IMR-90 (cell line): Measurements from ENCODE around the gene OSBPL8. TPM values are rescaled to one million over a fixed set of nuclear protein-coding genes. Genes with fewer than 3 reads are reported as not detected.

ENCODE experiments used
- ATAC-seq: fragments of 200-7000 bp; cut with Tn5 transposase; 2 replicates; pipeline ENCODE4 v1.9.1; 2020; ENCODE audit warnings: low read depth, mild to moderate bottlenecking, moderate library complexity
- BruUV-seq: library from RNA; stranded (reverse); fragments of 400-500 nt; replicated peaks from 2 replicates; lab custom pipeline; 2021; lab: Mats Ljungman, UMichigan
- CTCF ChIA-PET: fragments of 300-600 bp; formaldehyde crosslinking; extraction: SDS; loops from one replicate; lab custom pipeline; 2021; ENCODE audit warnings: antibody characterized with exemption; lab: Yijun Ruan, JAX
- POLR2A ChIA-PET: fragments of 300-600 bp; sonication (Branson Sonifier 250); formaldehyde crosslinking; loops from one replicate; lab custom pipeline; 2022; ENCODE audit warnings: antibody characterized with exemption; ENCODE audit not compliant: unreplicated experiment; lab: Charles Lee
- DNase-seq: peaks from one replicate; pipeline ENCODE4 v3.0.0; 2013
- H2AFZ ChIP-seq: replicated peaks from 2 replicates; pipeline ENCODE3; 2013; ENCODE audit warnings: low read length, mild to moderate bottlenecking; ENCODE audit not compliant: poor library complexity
- H2AK5ac ChIP-seq: 2 replicates; pipeline ENCODE4 v1.6.1; 2013; ENCODE audit warnings: low read depth, low read length, inconsistent platforms
- H2AK9ac ChIP-seq: replicated peaks from 2 replicates; pipeline ENCODE3; 2013; ENCODE audit warnings: mild to moderate bottlenecking, low read depth, low read length, moderate library complexity; ENCODE audit not compliant: poor library complexity
- H2BK120ac ChIP-seq: 2 replicates; pipeline ENCODE4 v1.6.1; 2013; ENCODE audit warnings: low read depth, low read length, inconsistent platforms
- H2BK15ac ChIP-seq: 3 replicates; pipeline ENCODE4 v1.6.1; 2013; ENCODE audit warnings: low read depth, low read length, inconsistent platforms
- H2BK20ac ChIP-seq: 2 replicates; pipeline ENCODE4 v1.6.1; 2013; ENCODE audit warnings: low read depth, mild to moderate bottlenecking, inconsistent platforms, low read length, moderate library complexity
- H2BK5ac ChIP-seq: 2 replicates; pipeline ENCODE4 v1.6.1; 2013; ENCODE audit warnings: mild to moderate bottlenecking, low read depth, low read length, inconsistent platforms; ENCODE audit not compliant: poor library complexity, severe bottlenecking
- H3K14ac ChIP-seq: replicated peaks from 2 replicates; pipeline ENCODE4 v1.6.1; 2013; ENCODE audit warnings: low read depth, low read length, inconsistent platforms
- H3K18ac ChIP-seq: 2 replicates; pipeline ENCODE4 v1.6.1; 2013; ENCODE audit warnings: low read depth, low read length, control low read depth
- H3K23ac ChIP-seq: 2 replicates; pipeline ENCODE4 v1.6.1; 2013; ENCODE audit warnings: low read depth, low read length, inconsistent platforms
- H3K27ac ChIP-seq: 2 replicates; pipeline ENCODE4 v1.5.1; 2013; ENCODE audit warnings: mild to moderate bottlenecking, control low read depth, low read length; ENCODE audit not compliant: insufficient read depth
- H3K27me3 ChIP-seq: 2 replicates; pipeline ENCODE4 v1.6.1; 2013; ENCODE audit warnings: low read length; ENCODE audit not compliant: control insufficient read depth, insufficient read depth
- H3K36me3 ChIP-seq: 2 replicates; pipeline ENCODE4 v1.6.1; 2013; ENCODE audit warnings: low read length, mixed read lengths; ENCODE audit not compliant: control insufficient read depth, insufficient read depth
- H3K4ac ChIP-seq: 2 replicates; pipeline ENCODE4 v1.6.1; 2013; ENCODE audit warnings: low read depth, low read length, inconsistent platforms
- H3K4me1 ChIP-seq: 2 replicates; pipeline ENCODE4 v1.6.1; 2013; ENCODE audit warnings: low read length, mixed read lengths; ENCODE audit not compliant: control insufficient read depth, insufficient read depth
- H3K4me2 ChIP-seq: 2 replicates; pipeline ENCODE4 v1.6.1; 2013; ENCODE audit warnings: low read depth, mild to moderate bottlenecking, control low read depth, low read length, moderate library complexity
- H3K4me3 ChIP-seq: 2 replicates; pipeline ENCODE4 v1.5.1; 2013; ENCODE audit warnings: low read depth, mild to moderate bottlenecking, control low read depth, low read length, moderate library complexity; ENCODE audit not compliant: insufficient read depth
- H3K56ac ChIP-seq: 2 replicates; pipeline ENCODE4 v1.6.1; 2013; ENCODE audit warnings: low read length, inconsistent platforms; ENCODE audit not compliant: insufficient read depth; ENCODE audit errors: extremely low read depth
- H3K79me1 ChIP-seq, 2 experiments: 2 replicates each; pipeline ENCODE4 v1.6.1; 2013; ENCODE audit warnings: low read length in 2 of 2, inconsistent platforms in 1 of 2, low read depth in 1 of 2
- H3K9ac ChIP-seq: 2 replicates; pipeline ENCODE4 v1.6.1; 2013; ENCODE audit warnings: low read depth, low read length, control low read depth
- H3K9me1 ChIP-seq: 2 replicates; pipeline ENCODE4 v1.6.1; 2013; ENCODE audit warnings: low read length, inconsistent platforms; ENCODE audit not compliant: insufficient read depth
- H3K9me3 ChIP-seq: 2 replicates; pipeline ENCODE4 v1.6.1; 2013; ENCODE audit warnings: low read length; ENCODE audit not compliant: control insufficient read depth, insufficient read depth
- H4K20me1 ChIP-seq: 2 replicates; pipeline ENCODE4 v1.6.1; 2013; ENCODE audit warnings: low read length, inconsistent platforms; ENCODE audit not compliant: insufficient read depth
- H4K5ac ChIP-seq: 2 replicates; pipeline ENCODE4 v1.6.1; 2013; ENCODE audit warnings: mild to moderate bottlenecking, low read depth, low read length, control low read depth
- H4K8ac ChIP-seq, 2 experiments: 2 replicates each; pipeline ENCODE4 v1.6.1; 2013; ENCODE audit warnings: low read depth in 2 of 2, low read length in 2 of 2, control low read depth in 1 of 2, inconsistent platforms in 1 of 2
- H4K91ac ChIP-seq: 2 replicates; pipeline ENCODE4 v1.6.1; 2013; ENCODE audit warnings: low read depth, low read length, inconsistent platforms; ENCODE audit not compliant: insufficient read depth
- BHLHE40 ChIP-seq: fragments of 150-350 bp; IDR thresholded peaks from 2 replicates; pipeline ENCODE4 v1.6.1; 2016; ENCODE audit warnings: mild to moderate bottlenecking, low read depth, low read length
- FOS ChIP-seq: fragments of 150-350 bp; IDR thresholded peaks from 2 replicates; pipeline ENCODE4 v1.6.1; 2016; ENCODE audit warnings: low read depth, low read length
- MAFK ChIP-seq: IDR thresholded peaks from 2 replicates; pipeline ENCODE4 v1.6.1; 2012; ENCODE audit warnings: low read depth, low read length, improper control_type of control experiment
- MXI1 ChIP-seq: IDR thresholded peaks from 2 replicates; pipeline ENCODE4 v1.6.1; 2012; ENCODE audit warnings: low read depth, mild to moderate bottlenecking, low read length, moderate library complexity, borderline replicate concordance
- NFE2L2 ChIP-seq: fragments of 150-350 bp; IDR thresholded peaks from 2 replicates; pipeline ENCODE4 v1.6.1; 2016; ENCODE audit warnings: low read depth, mild to moderate bottlenecking, low read length
- POLR2A ChIP-seq: IDR thresholded peaks from 2 replicates; pipeline ENCODE4 v1.6.1; 2012; ENCODE audit warnings: mild to moderate bottlenecking, low read depth, low read length
- RAD21 ChIP-seq: IDR thresholded peaks from 2 replicates; pipeline ENCODE4 v1.6.1; 2012; ENCODE audit warnings: low read length, improper control_type of control experiment
- RCOR1 ChIP-seq: IDR thresholded peaks from 2 replicates; pipeline ENCODE4 v1.6.1; 2012; ENCODE audit warnings: mild to moderate bottlenecking, low read length, improper control_type of control experiment; ENCODE audit not compliant: insufficient replicate concordance
- WGBS, 2 experiments: methylation state at CpG; one replicate each; pipeline versions ENCODE4 v1.1.5 to v1.1.7; 2013; ENCODE audit warnings: missing lambda C conversion rate in 2 of 2; ENCODE audit not compliant: insufficient read length in 1 of 2; ENCODE audit errors: extremely low coverage in 2 of 2; 5-methylcytosine and 5-hydroxymethylcytosine counted together
- dilution Hi-C: fragments of 300-500 bp; cut with HindIII; formaldehyde crosslinking; loops from one replicate; pipeline ENCODE4 v1.14.3; 2018; ENCODE audit warnings: low sequenced_read_pairs; ENCODE audit not compliant: unreplicated experiment
- in situ Hi-C: fragments of 300-500 bp; cut with MboI; formaldehyde crosslinking; loops from 3 replicates; pipeline ENCODE4 v1.14.3; 2019; ENCODE audit warnings: low sequenced_read_pairs, inconsistent platforms, mixed read lengths
- intact Hi-C: fragments of 100-400 bp; cut with micrococcal nuclease; formaldehyde crosslinking; loops from 2 replicates; pipeline ENCODE4 v1.10.0; 2022
- polyA plus RNA-seq, 3 experiments: library from polyadenylated mRNA; depleted of rRNA; stranded (reverse); fragments of >200 nt; gene quantifications; 2 replicates each; pipeline ENCODE4 v1.2.3, GENCODE V29; 2012; ENCODE audit warnings: low replicate concordance in 1 of 3
- total RNA-seq: library from RNA; depleted of rRNA; stranded (reverse); fragments of >200 nt; gene quantifications from 2 replicates; pipeline ENCODE4 v1.2.3, GENCODE V29; 2012

OSBPL8 gene
- total and polyA plus RNA-seq, 2 of the 4 experiments (the other 2 are of a cell fraction) = 17.8 to 24.2 TPM

GRCh38 chr12:76532520-76532919 lies 27.1 kb downstream of the OSBPL8 start:
- H3K56ac ChIP-seq = no peak overlapping the region
- no peaks in the 10 kb centered on the region for H3K36me3 ChIP-seq
- no TSS peak for BruUV-seq
- H3K14ac ChIP-seq = no peak overlapping the region
- no peak overlapping the region for H2BK20ac ChIP-seq
- H3K9ac ChIP-seq = no peak overlapping the region
- POLR2A ChIA-PET = no interaction called here
- no peaks in the 10 kb centered on the region for H3K27me3 ChIP-seq
- no peak overlapping the region for H3K27ac ChIP-seq
- H3K9me3 ChIP-seq = no peaks in the 10 kb centered on the region
- H4K8ac ChIP-seq = no peak overlapping the region
- peaks cover 12% of the 10 kb centered on the region for H4K20me1 ChIP-seq
- no peak overlapping the region for H2AK9ac ChIP-seq
- H3K4ac ChIP-seq = no peak overlapping the region
- intact Hi-C loops = no loop called here
- no peak overlapping the region for H2AK5ac ChIP-seq
- H3K4me3 ChIP-seq = no peak overlapping the region
- no peak overlapping the region for H3K18ac ChIP-seq
- no CpG with 5 or more reads among the region's 4 CpGs for WGBS, 2 experiments
- DNase-seq (no peak), ATAC-seq (no peak)
- H3K9me1 ChIP-seq = no peaks in the 10 kb centered on the region; the same call in none of the 2 replicates
- H4K5ac ChIP-seq = no peak overlapping the region
- no peak for TF ChIP-seq MAFK
- no peak for TF ChIP-seq MXI1
- no peak for TF ChIP-seq FOS
- TF ChIP-seq POLR2A = no peak
- no peak for TF ChIP-seq BHLHE40
- no peak for TF ChIP-seq NFE2L2
- TF ChIP-seq RCOR1 = no peak
- TF ChIP-seq RAD21 = no peak
- H2BK120ac ChIP-seq = no peak overlapping the region
- in situ Hi-C loops = no loop called here
- dilution Hi-C loops = no loop called here
- CTCF ChIA-PET = no interaction called here
- H3K23ac ChIP-seq = no peak overlapping the region
- H2BK5ac ChIP-seq = no peak overlapping the region
- no peak overlapping the region for H4K91ac ChIP-seq
- H3K4me2 ChIP-seq = no peak overlapping the region
- no peak overlapping the region for H2BK15ac ChIP-seq
- no peaks in the 10 kb centered on the region for H3K4me1 ChIP-seq
- no peak overlapping the region for H2AFZ ChIP-seq
- H3K79me1 ChIP-seq = peaks cover 23 to 57% of the 10 kb centered on the region in 2 experiments
